Activated T-helper 2 cell treated with anti-CD3 and anti-CD28 coated beads, Interferon-gamma antibody, Interleukin-2, Interleukin-4, amounts not matched to agents 10 μg/mL and 5 μg/mL and 100 μg/mL, durations not matched to agents 14 hours and 24 hours and 36 hours (primary cell): ENCODE results near the gene SLC16A2. TPM values are rescaled to one million over a fixed set of nuclear protein-coding genes. Genes with fewer than 3 reads are reported as not detected.

Experiments
- DNase-seq: peaks from one replicate; pipeline ENCODE4 v3.0.0; 2021; ENCODE audit warnings: low spot score
- H3K27ac Mint-ChIP-seq: one replicate; pipeline ENCODE4 v1.8.0; 2021; ENCODE audit warnings: mixed read lengths
- H3K27me3 Mint-ChIP-seq: one replicate; pipeline ENCODE4 v1.8.0; 2021; ENCODE audit warnings: low read depth, mixed read lengths
- H3K36me3 Mint-ChIP-seq: one replicate; pipeline ENCODE4 v1.8.0; 2021; ENCODE audit warnings: low read depth, mixed read lengths
- H3K4me1 Mint-ChIP-seq: one replicate; pipeline ENCODE4 v1.8.0; 2021; ENCODE audit warnings: low read depth, mixed read lengths
- H3K4me3 Mint-ChIP-seq: one replicate; pipeline ENCODE4 v1.8.0; 2021; ENCODE audit warnings: low read depth, mild to moderate bottlenecking, moderate library complexity, mixed read lengths
- H3K9me3 Mint-ChIP-seq: one replicate; pipeline ENCODE4 v1.8.0; 2021; ENCODE audit warnings: mixed read lengths
- intact Hi-C: fragments of 100-400 bp; cut with micrococcal nuclease; formaldehyde crosslinking; loops from one replicate; pipeline ENCODE4 v1.15.1; 2023
- total RNA-seq: library from RNA; stranded (reverse); gene quantifications from 2 replicates; pipeline ENCODE4 v1.2.3, GENCODE V29; 2022

The SLC16A2 gene
- total RNA-seq, 1 donor from 2014 or later, result 1.1 TPM

GRCh38 chrX:74519870-74520269, 98.6 kb downstream of the SLC16A2 start:
- H3K4me1 Mint-ChIP-seq, result no peaks in the 10 kb centered on the region
- no peaks in the 10 kb centered on the region for H3K27me3 Mint-ChIP-seq
- intact Hi-C loops, result no loop called here
- DNase-seq, result no peak
- no peaks in the 10 kb centered on the region for H3K36me3 Mint-ChIP-seq
- no peak overlapping the region for H3K4me3 Mint-ChIP-seq
- no peak overlapping the region for H3K27ac Mint-ChIP-seq
- peaks cover 4% of the 10 kb centered on the region for H3K9me3 Mint-ChIP-seq

GRCh38 chrX:74520291-74520690, 99.0 kb downstream of the SLC16A2 start:
- Mint-ChIP-seq H3K27me3 (no peaks in the 10 kb centered on the region), H3K9me3 (peaks cover 4% of the 10 kb centered on the region), H3K36me3 (no peaks in the 10 kb centered on the region), H3K4me3 (no peak overlapping the region), H3K27ac (no peak overlapping the region), H3K4me1 (no peaks in the 10 kb centered on the region)
- no peak for DNase-seq
- intact Hi-C loops, result no loop called here

- H3K36me3 Mint-ChIP-seq, result no peaks in the 10 kb centered on the region
- no peak overlapping the region for H3K27ac Mint-ChIP-seq
- no peak for DNase-seq
- no peak overlapping the region for H3K4me3 Mint-ChIP-seq
- H3K9me3 Mint-ChIP-seq, result peaks cover 4% of the 10 kb centered on the region
- no peaks in the 10 kb centered on the region for H3K27me3 Mint-ChIP-seq
- H3K4me1 Mint-ChIP-seq, result no peaks in the 10 kb centered on the region
- intact Hi-C loops, result no loop called here
These were observed 99.6 kb downstream of the SLC16A2 start for GRCh38 chrX:74520896-74521295.

GRCh38 chrX:74521961-74522751, 100.9 kb downstream of the SLC16A2 start:
- Mint-ChIP-seq H3K4me3 (no peak overlapping the region), H3K27ac (no peak overlapping the region), H3K36me3 (no peaks in the 10 kb centered on the region), H3K27me3 (no peaks in the 10 kb centered on the region), H3K9me3 (peaks cover 4% of the 10 kb centered on the region), H3K4me1 (no peaks in the 10 kb centered on the region)
- no peak for DNase-seq
- intact Hi-C loops, result no loop called here

GRCh38 chrX:74523224-74523623, 101.9 kb downstream of the SLC16A2 start:
- intact Hi-C loops, result no loop called here
- Mint-ChIP-seq H3K4me3 (no peak overlapping the region), H3K4me1 (no peaks in the 10 kb centered on the region), H3K27me3 (no peaks in the 10 kb centered on the region), H3K36me3 (no peaks in the 10 kb centered on the region), H3K27ac (no peak overlapping the region), H3K9me3 (no peaks in the 10 kb centered on the region)
- DNase-seq, result no peak

- intact Hi-C loops, result no loop called here
- Mint-ChIP-seq H3K27ac (no peak overlapping the region), H3K9me3 (no peaks in the 10 kb centered on the region), H3K36me3 (no peaks in the 10 kb centered on the region), H3K27me3 (no peaks in the 10 kb centered on the region), H3K4me1 (no peaks in the 10 kb centered on the region), H3K4me3 (no peak overlapping the region)
- no peak for DNase-seq
These were observed 102.8 kb downstream of the SLC16A2 start for GRCh38 chrX:74523870-74524735.

- intact Hi-C loops, result no loop called here
- H3K4me3 Mint-ChIP-seq, result no peak overlapping the region
- no peaks in the 10 kb centered on the region for H3K27me3 Mint-ChIP-seq
- DNase-seq, result no peak
- no peaks in the 10 kb centered on the region for H3K36me3 Mint-ChIP-seq
- H3K4me1 Mint-ChIP-seq, result no peaks in the 10 kb centered on the region
- H3K9me3 Mint-ChIP-seq, result no peaks in the 10 kb centered on the region
- H3K27ac Mint-ChIP-seq, result no peak overlapping the region
These were observed 103.8 kb downstream of the SLC16A2 start for GRCh38 chrX:74525116-74525515.

GRCh38 chrX:74526764-74527163, 105.5 kb downstream of the SLC16A2 start:
- Mint-ChIP-seq H3K27me3 (no peaks in the 10 kb centered on the region), H3K4me1 (no peaks in the 10 kb centered on the region), H3K4me3 (no peak overlapping the region), H3K9me3 (no peaks in the 10 kb centered on the region), H3K27ac (no peak overlapping the region), H3K36me3 (no peaks in the 10 kb centered on the region)
- DNase-seq, result no peak
- intact Hi-C loops, result no loop called here

GRCh38 chrX:74527350-74527749, 106.1 kb downstream of the SLC16A2 start:
- no peak for DNase-seq
- intact Hi-C loops, result no loop called here
- Mint-ChIP-seq H3K4me1 (no peaks in the 10 kb centered on the region), H3K27me3 (no peaks in the 10 kb centered on the region), H3K9me3 (no peaks in the 10 kb centered on the region), H3K36me3 (no peaks in the 10 kb centered on the region), H3K27ac (no peak overlapping the region), H3K4me3 (no peak overlapping the region)

GRCh38 chrX:74529311-74529710, 108.0 kb downstream of the SLC16A2 start:
- H3K36me3 Mint-ChIP-seq, result no peaks in the 10 kb centered on the region

GRCh38 chrX:74531081-74531480, 109.8 kb downstream of the SLC16A2 start:
- no peaks in the 10 kb centered on the region for H3K27me3 Mint-ChIP-seq
- H3K4me3 Mint-ChIP-seq, result no peak overlapping the region
- DNase-seq, result no peak
- H3K27ac Mint-ChIP-seq, result no peak overlapping the region
- intact Hi-C loops, result no loop called here
- no peaks in the 10 kb centered on the region for H3K36me3 Mint-ChIP-seq
- H3K4me1 Mint-ChIP-seq, result peaks cover 12% of the 10 kb centered on the region
- no peaks in the 10 kb centered on the region for H3K9me3 Mint-ChIP-seq

More at GRCh38 chrX:74529311-74529710, 108.0 kb downstream of the SLC16A2 start:
- Mint-ChIP-seq H3K27me3 (no peaks in the 10 kb centered on the region), H3K4me1 (peaks cover 3% of the 10 kb centered on the region), H3K27ac (no peak overlapping the region), H3K9me3 (no peaks in the 10 kb centered on the region), H3K4me3 (no peak overlapping the region)
- DNase-seq, result no peak
- intact Hi-C loops, result no loop called here

- Mint-ChIP-seq H3K4me1 (peaks cover 22% of the 10 kb centered on the region), H3K27me3 (no peaks in the 10 kb centered on the region), H3K4me3 (peak overlapping the region; percentile 75), H3K27ac (peak overlapping the region; percentile 82), H3K36me3 (no peaks in the 10 kb centered on the region), H3K9me3 (no peaks in the 10 kb centered on the region)
- intact Hi-C loops, result loop anchor here (1.0 to 5.0 kb wide), 4 partner anchors 28 to 83 kb away; partner anchors contain the start of gene RLIM
- no peak for DNase-seq
These were observed 113.3 kb downstream of the SLC16A2 start for GRCh38 chrX:74534569-74535038.

- Mint-ChIP-seq H3K27me3 (no peaks in the 10 kb centered on the region), H3K27ac (peak overlapping the region; percentile 82), H3K36me3 (no peaks in the 10 kb centered on the region), H3K4me1 (peaks cover 22% of the 10 kb centered on the region), H3K9me3 (no peaks in the 10 kb centered on the region), H3K4me3 (peak overlapping the region; percentile 75)
- no peak for DNase-seq
- intact Hi-C loops, result loop anchor here (2.0 to 5.0 kb wide), 3 partner anchors 28 to 77 kb away; partner anchors contain the start of gene RLIM
These were observed 113.8 kb downstream of the SLC16A2 start for GRCh38 chrX:74535086-74535407.
